Nephron progenitor cell (in vitro differentiated cells): Measurements from ENCODE around the gene MSANTD3.

Experiments
- DNase-seq: peaks from one replicate; pipeline ENCODE4 v3.0.0; 2021
- H3K27ac Mint-ChIP-seq: 2 replicates; pipeline ENCODE4 v1.8.0; 2021; ENCODE audit warnings: mild to moderate bottlenecking, moderate library complexity, mixed read lengths
- H3K27me3 Mint-ChIP-seq: 2 replicates; pipeline ENCODE4 v1.8.0; 2021; ENCODE audit warnings: mild to moderate bottlenecking, low read depth, mixed read lengths; ENCODE audit not compliant: poor library complexity
- H3K36me3 Mint-ChIP-seq: 2 replicates; pipeline ENCODE4 v1.8.0; 2021; ENCODE audit warnings: low read depth, mixed read lengths
- H3K4me1 Mint-ChIP-seq: 2 replicates; pipeline ENCODE4 v1.8.0; 2021; ENCODE audit warnings: mixed read lengths
- H3K4me3 Mint-ChIP-seq: 2 replicates; pipeline ENCODE4 v1.8.0; 2021; ENCODE audit warnings: mild to moderate bottlenecking, moderate library complexity, mixed read lengths
- H3K9me3 Mint-ChIP-seq: 2 replicates; pipeline ENCODE4 v1.8.0; 2021; ENCODE audit warnings: mild to moderate bottlenecking, moderate library complexity, mixed read lengths
- CTCF ChIP-seq: fragments of 200-600 bp; sonication (generic); IDR thresholded peaks from 2 replicates; pipeline ENCODE4 v1.5.0; 2021; ENCODE audit warnings: antibody characterized with exemption

Gene MSANTD3

GRCh38 chr9:100397529-100398266, 29.2 kb upstream of the MSANTD3 start:
- H3K36me3 Mint-ChIP-seq, result peaks cover 25% of the 10 kb centered on the region
- no peak overlapping the region for H3K27ac Mint-ChIP-seq
- peaks cover 15% of the 10 kb centered on the region for H3K9me3 Mint-ChIP-seq
- peaks cover 5% of the 10 kb centered on the region for H3K27me3 Mint-ChIP-seq
- no peak for DNase-seq
- no peak overlapping the region for H3K4me3 Mint-ChIP-seq
- no peak for TF ChIP-seq CTCF
- H3K4me1 Mint-ChIP-seq, result no peaks in the 10 kb centered on the region

- no peak for TF ChIP-seq CTCF
- DNase-seq, result no peak
- Mint-ChIP-seq H3K36me3 (no peaks in the 10 kb centered on the region), H3K9me3 (peaks cover 7% of the 10 kb centered on the region), H3K27me3 (peaks cover 8% of the 10 kb centered on the region), H3K27ac (peak overlapping the region; percentile 18), H3K4me1 (no peaks in the 10 kb centered on the region), H3K4me3 (no peak overlapping the region)
These were observed 25.9 kb upstream of the MSANTD3 start for GRCh38 chr9:100401042-100401441.

GRCh38 chr9:100406962-100407361, 20.0 kb upstream of the MSANTD3 start:
- peaks cover 10% of the 10 kb centered on the region for H3K4me1 Mint-ChIP-seq
- peaks cover 17% of the 10 kb centered on the region for H3K36me3 Mint-ChIP-seq
- peaks cover 4% of the 10 kb centered on the region for H3K27me3 Mint-ChIP-seq

GRCh38 chr9:100408546-100409175, 18.3 kb upstream of the MSANTD3 start:
- no peak overlapping the region for H3K4me3 Mint-ChIP-seq
- peaks cover 25% of the 10 kb centered on the region for H3K36me3 Mint-ChIP-seq
- no peaks in the 10 kb centered on the region for H3K27me3 Mint-ChIP-seq
- H3K4me1 Mint-ChIP-seq, result peaks cover 11% of the 10 kb centered on the region
- DNase-seq, result no peak
- H3K27ac Mint-ChIP-seq, result no peak overlapping the region
- H3K9me3 Mint-ChIP-seq, result peaks cover 61% of the 10 kb centered on the region
- TF ChIP-seq CTCF, result no peak

More at GRCh38 chr9:100406962-100407361, 20.0 kb upstream of the MSANTD3 start:
- DNase-seq, result no peak
- Mint-ChIP-seq H3K27ac (no peak overlapping the region), H3K9me3 (peaks cover 47% of the 10 kb centered on the region), H3K4me3 (no peak overlapping the region)
- no peak for TF ChIP-seq CTCF

- no peak for DNase-seq
- H3K9me3 Mint-ChIP-seq, result peaks cover 61% of the 10 kb centered on the region
- no peaks in the 10 kb centered on the region for H3K27me3 Mint-ChIP-seq
- TF ChIP-seq CTCF, result no peak
- H3K4me1 Mint-ChIP-seq, result peaks cover 11% of the 10 kb centered on the region
- H3K4me3 Mint-ChIP-seq, result no peak overlapping the region
- no peak overlapping the region for H3K27ac Mint-ChIP-seq
- H3K36me3 Mint-ChIP-seq, result peaks cover 25% of the 10 kb centered on the region
These were observed 17.8 kb upstream of the MSANTD3 start for GRCh38 chr9:100409176-100409556.
